OCI-LY1 (cell line): ENCODE results near the gene PIK3CA.

Experiments used
- H2AFZ ChIP-seq: fragments of 200-600 bp; sonication (generic), shearing (Covaris generic); 2 replicates; pipeline ENCODE4 v1.6.0; 2014; ENCODE audit warnings: antibody characterized with exemption, mild to moderate bottlenecking, low read length
- H3F3A ChIP-seq: fragments of 200-600 bp; sonication (generic), shearing (Covaris generic); 2 replicates; pipeline ENCODE4 v1.6.0; 2014; ENCODE audit warnings: mild to moderate bottlenecking, antibody characterized with exemption, low read length, moderate library complexity; ENCODE audit not compliant: insufficient read depth
- H3K27ac ChIP-seq: fragments of 200-600 bp; sonication (generic); 2 replicates; pipeline ENCODE4 v1.5.1; 2014; ENCODE audit warnings: low read length, mixed run types, mild to moderate bottlenecking, low read depth; ENCODE audit not compliant: poor library complexity, severe bottlenecking
- H3K27me3 ChIP-seq: fragments of 200-600 bp; sonication (generic); 2 replicates; pipeline ENCODE4 v1.6.0; 2014; ENCODE audit warnings: antibody characterized with exemption, mild to moderate bottlenecking, low read length, moderate library complexity; ENCODE audit not compliant: insufficient read depth
- H3K36me3 ChIP-seq: fragments of 200-600 bp; sonication (generic); 2 replicates; pipeline ENCODE4 v1.6.1; 2014; ENCODE audit warnings: mild to moderate bottlenecking, antibody characterized with exemption, low read length, moderate library complexity, mixed read lengths; ENCODE audit not compliant: insufficient read depth
- H3K4me1 ChIP-seq: fragments of 200-600 bp; sonication (generic); 2 replicates; pipeline ENCODE4 v1.5.1; 2014; ENCODE audit warnings: mild to moderate bottlenecking, low read length, moderate library complexity; ENCODE audit not compliant: insufficient read depth, severe bottlenecking
- H3K4me2 ChIP-seq: fragments of 200-600 bp; sonication (generic), shearing (Covaris generic); 2 replicates; pipeline ENCODE4 v1.6.1; 2014; ENCODE audit warnings: low read length
- H3K4me3 ChIP-seq: fragments of 200-600 bp; sonication (generic); 2 replicates; pipeline ENCODE4 v1.5.1; 2014; ENCODE audit warnings: low read length, low read depth, mild to moderate bottlenecking, mixed read lengths; ENCODE audit not compliant: poor library complexity, severe bottlenecking
- H3K79me2 ChIP-seq: fragments of 200-600 bp; shearing (Covaris generic); 2 replicates; pipeline ENCODE4 v1.6.1; 2016; ENCODE audit warnings: mixed run types, low read length, mixed read lengths; ENCODE audit not compliant: insufficient read depth
- H3K9ac ChIP-seq: fragments of 200-600 bp; sonication (generic), shearing (Covaris generic); 2 replicates; pipeline ENCODE4 v1.6.1; 2014; ENCODE audit warnings: mild to moderate bottlenecking, low read length, mixed read lengths
- H3K9me2 ChIP-seq: fragments of 200-600 bp; sonication (generic), shearing (Covaris generic); 2 replicates; pipeline ENCODE4 v1.6.1; 2014; ENCODE audit warnings: low read depth, mild to moderate bottlenecking, low read length, mixed read lengths
- H3K9me3 ChIP-seq: fragments of 200-600 bp; shearing (Covaris generic); 2 replicates; pipeline ENCODE4 v1.6.1; 2014; ENCODE audit warnings: low read length, mixed read lengths
- H4K20me1 ChIP-seq: fragments of 200-600 bp; sonication (generic), shearing (Covaris generic); 2 replicates; pipeline ENCODE4 v1.6.0; 2016; ENCODE audit warnings: mild to moderate bottlenecking, low read length; ENCODE audit not compliant: insufficient read depth
- CTCF ChIP-seq: fragments of 200-600 bp; sonication (generic), shearing (Covaris generic); IDR thresholded peaks from 2 replicates; pipeline ENCODE4 v1.5.1; 2017; ENCODE audit warnings: mild to moderate bottlenecking, antibody characterized with exemption, low read length, moderate library complexity, mixed read lengths
- EZH2 ChIP-seq: fragments of 200-600 bp; sonication (generic), shearing (Covaris generic); IDR thresholded peaks from 2 replicates; pipeline ENCODE4 v1.8.0; 2017; ENCODE audit warnings: borderline replicate concordance, mixed run types, mild to moderate bottlenecking, antibody characterized with exemption, low read length, moderate library complexity, mixed read lengths

PIK3CA gene

GRCh38 chr3:179166561-179167201 lies 18.5 kb downstream of the PIK3CA start:
- Histone ChIP-seq H3K4me3 (no peak overlapping the region), H3K9me2 (no peaks in the 10 kb centered on the region), H3K36me3 (no peaks in the 10 kb centered on the region), H3K9me3 (peaks cover 4% of the 10 kb centered on the region; the same call in 1 of the 2 replicates), H2AFZ (no peak overlapping the region), H3K9ac (peak overlapping the region; percentile 21; the same call in 1 of the 2 replicates), H3K27ac (peak overlapping the region; percentile 64), H3K79me2 (peaks cover 48% of the 10 kb centered on the region), H3K4me2 (peak overlapping the region; percentile 47), H3F3A (no peaks in the 10 kb centered on the region), H3K27me3 (no peaks in the 10 kb centered on the region), H3K4me1 (peaks cover 27% of the 10 kb centered on the region), H4K20me1 (no peaks in the 10 kb centered on the region)
- TF ChIP-seq CTCF (no peak), EZH2 (no peak)

DNA sequence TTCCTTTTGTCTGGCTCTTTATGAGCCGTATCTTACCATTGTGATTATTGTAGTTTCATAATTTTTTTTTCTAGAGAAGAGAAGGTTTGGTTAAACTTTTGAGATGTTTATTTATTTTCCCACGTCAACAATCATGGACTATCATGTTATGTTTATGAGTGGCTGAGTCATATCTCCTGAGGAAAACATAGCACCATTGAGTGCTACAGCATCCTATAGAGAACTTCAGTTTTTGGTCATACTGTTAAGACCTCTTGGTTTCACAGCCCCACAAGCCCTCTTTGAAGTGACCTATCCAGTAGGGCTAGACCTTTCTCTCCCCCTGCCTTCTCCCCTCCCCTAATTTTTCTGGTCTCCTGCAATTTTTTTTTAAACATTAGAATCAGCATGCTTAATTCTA lies 20.8 kb downstream of the PIK3CA start:
- H2AFZ ChIP-seq, result no peak overlapping the region
- no peaks in the 10 kb centered on the region for H3F3A ChIP-seq
- H4K20me1 ChIP-seq, result no peaks in the 10 kb centered on the region
- no peak overlapping the region for H3K9ac ChIP-seq
- peaks cover 34% of the 10 kb centered on the region; the same call in 1 of the 2 replicates for H3K79me2 ChIP-seq
- H3K27ac ChIP-seq, result no peak overlapping the region
- TF ChIP-seq CTCF, result no peak
- no peak for TF ChIP-seq EZH2
- H3K9me3 ChIP-seq, result peaks cover 4% of the 10 kb centered on the region; the same call in 1 of the 2 replicates
- no peaks in the 10 kb centered on the region for H3K36me3 ChIP-seq
- no peaks in the 10 kb centered on the region for H3K9me2 ChIP-seq
- no peak overlapping the region for H3K4me2 ChIP-seq
- peaks cover 18% of the 10 kb centered on the region for H3K4me1 ChIP-seq
- no peak overlapping the region for H3K4me3 ChIP-seq
- H3K27me3 ChIP-seq, result no peaks in the 10 kb centered on the region

DNA sequence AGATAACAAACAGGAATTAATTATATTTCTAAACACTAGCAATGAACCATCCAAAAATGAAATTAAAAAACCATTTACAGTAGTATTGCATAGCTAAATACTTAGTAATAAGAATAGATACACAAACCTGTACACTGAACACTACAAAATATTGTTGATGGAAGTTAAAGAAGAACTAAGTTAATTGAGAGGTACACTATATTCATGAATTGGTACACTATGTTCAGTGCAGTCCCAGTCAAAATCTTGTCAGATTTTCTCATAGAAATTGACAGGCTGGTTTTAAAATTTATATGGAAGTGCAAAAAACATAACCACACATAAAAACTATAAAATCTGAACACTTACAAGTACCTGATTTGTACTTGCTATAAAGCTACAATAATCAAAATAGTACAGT lies 24.4 kb downstream of the PIK3CA start:
- Histone ChIP-seq H3K9me2 (no peaks in the 10 kb centered on the region), H3K9me3 (peaks cover 4% of the 10 kb centered on the region; the same call in 1 of the 2 replicates), H2AFZ (no peak overlapping the region), H3F3A (no peaks in the 10 kb centered on the region), H4K20me1 (no peaks in the 10 kb centered on the region), H3K4me3 (no peak overlapping the region), H3K27ac (no peak overlapping the region), H3K36me3 (no peaks in the 10 kb centered on the region), H3K4me2 (no peak overlapping the region), H3K9ac (no peak overlapping the region), H3K79me2 (peaks cover 30% of the 10 kb centered on the region), H3K27me3 (no peaks in the 10 kb centered on the region), H3K4me1 (peaks cover 13% of the 10 kb centered on the region)
- TF ChIP-seq EZH2 (no peak), CTCF (no peak)
